Psoas muscle (tissue), 8 donors: ENCODE data around the gene GC. TPM values are rescaled to one million over a fixed set of nuclear protein-coding genes. Genes with fewer than 3 reads are reported as not detected.
"Not testable (repeated sequence)": the region's sequence is repeated elsewhere in the genome, so short reads cannot be mapped to it uniquely, and the experiment has no call there.

Source experiments
- ATAC-seq, 4 donors: fragments of 200-7000 bp; cut with Tn5 transposase; one replicate each; pipeline ENCODE4 v1.9.1; 2020; ENCODE audit warnings: moderate library complexity in 3 of 4, mild to moderate bottlenecking in 2 of 4
- DNase-seq, 2 donors: peaks; one replicate each; pipeline ENCODE4 v3.0.0-alpha.2; 2020
- H3K27ac ChIP-seq: fragments of 200-600 bp; one replicate; pipeline ENCODE4 v1.8.0; 2022
- H3K27me3 ChIP-seq, 3 donors: fragments of 200-600 bp in 1 of 3; one replicate each; pipeline versions ENCODE4 v1.6.1 to v1.8.0; 2013 to 2022; ENCODE audit warnings: low read length in 2 of 3, mild to moderate bottlenecking in 2 of 3, moderate library complexity in 1 of 3; ENCODE audit not compliant: insufficient read depth in 3 of 3
- H3K36me3 ChIP-seq, 2 donors: fragments of 200-600 bp in 1 of 2; one replicate each; pipeline versions ENCODE4 v1.6.1 to v1.8.0; 2013 to 2022; ENCODE audit warnings: low read depth in 1 of 2, mild to moderate bottlenecking in 1 of 2, moderate library complexity in 1 of 2; ENCODE audit not compliant: insufficient read depth in 1 of 2
- H3K4me1 ChIP-seq: fragments of 200-600 bp; one replicate; pipeline ENCODE4 v1.8.0; 2022
- H3K4me3 ChIP-seq: fragments of 200-600 bp; one replicate; pipeline ENCODE4 v1.8.0; 2022; ENCODE audit warnings: mild to moderate bottlenecking
- H3K9me3 ChIP-seq: fragments of 200-600 bp; one replicate; pipeline ENCODE4 v1.8.0; 2022
- CTCF ChIP-seq: fragments of 200-600 bp; IDR thresholded peaks from one replicate; pipeline ENCODE4 v1.8.0; 2022; ENCODE audit warnings: antibody characterized with exemption
- WGBS, 3 donors: extraction: QIAGEN DNeasy Blood & Tissue Kit; methylation state at CpG; one replicate each; pipeline versions ENCODE4 v1.1.6 to v1.1.7; 2013; 5-methylcytosine and 5-hydroxymethylcytosine counted together
- intact Hi-C, 2 donors: fragments of 100-400 bp; cut with DNase I; formaldehyde crosslinking; loops; one replicate each; pipeline versions ENCODE4 v1.11.0 to v1.14.2; 2022
- polyA plus RNA-seq, 3 donors: library from polyadenylated mRNA; stranded (reverse); fragments of 200-250 nt; gene quantifications; one replicate each; pipeline ENCODE4 v1.2.3, GENCODE V29; 2013
- total RNA-seq, 4 donors: library from RNA; stranded (reverse); fragmentation: NEBNext Ultra II Directional in 2 of 4; extraction: Animal tissue kit (Norgen Biotek cat#: 25700) in 2 of 4; gene quantifications; one replicate each; pipeline versions ENCODE4 v1.2.1 to v1.2.4, GENCODE V29; 2021 to 2023
- donor health status: healthy with polysubstance abuse.
- donor health status: DM: no; HTN: no; CAD: no; lungs with moderate emphysema.
- donor health status: Bipolar disorder and iron deficiency.
- donor health status: healthy.
- donor health status: DM: yes; HTN: yes; CAD: no.
- donor health status: DM: no; HTN: no; CAD: no.
- donor health status: DM: no; HTN: no; CAD: no.
- donor health status: DM: yes; HTN: yes; CAD: no.

The GC gene
- total and polyA plus RNA-seq, 7 donors: 0.18 to 0.30 TPM; not detected in 5

GRCh38 chr4:71807469-71807868 lies 23.6 kb upstream of the GC start:
- TF ChIP-seq CTCF: no peak
- DNase-seq (no peak), ATAC-seq (no peak)
- Histone ChIP-seq H3K27ac (no peak overlapping the region), H3K4me1 (no peaks in the 10 kb centered on the region), H3K36me3 (no peaks in the 10 kb centered on the region), H3K27me3 (no peaks in the 10 kb centered on the region), H3K9me3 (no peaks in the 10 kb centered on the region), H3K4me3 (no peak overlapping the region)
- intact Hi-C loops: no loop called here
- 61 to 77% (median 64%) methylated on average over 3 of the region's 3 CpGs for WGBS, 3 donors

- ATAC-seq, H3K27me3 ChIP-seq, H3K9me3 ChIP-seq, H3K27ac ChIP-seq, H3K4me3 ChIP-seq, intact Hi-C loops, H3K36me3 ChIP-seq, DNase-seq, H3K4me1 ChIP-seq: not testable (repeated sequence)
- 71 to 77% (median 73%) methylated on average over 2 of the region's 2 CpGs for WGBS, 3 donors
Observed at GRCh38 chr4:71805230-71805629, 21.4 kb upstream of the GC start.

GRCh38 chr4:71804017-71804697 lies 20.3 kb upstream of the GC start:
- H3K4me3 ChIP-seq, ATAC-seq, H3K27me3 ChIP-seq, H3K4me1 ChIP-seq, H3K27ac ChIP-seq, DNase-seq, intact Hi-C loops, H3K9me3 ChIP-seq, H3K36me3 ChIP-seq: not testable (repeated sequence)
- WGBS, 3 donors: 21 to 29% (median 27%) methylated on average over 4 of the region's 4 CpGs

GRCh38 chr4:71785959-71786358 lies 2.1 kb upstream of the GC start:
- 50 to 56% (median 53%) methylated on average over 4 of the region's 4 CpGs for WGBS, 3 donors
- no peak for DNase-seq
- Histone ChIP-seq H3K9me3 (no peaks in the 10 kb centered on the region), H3K27ac (no peak overlapping the region), H3K4me1 (no peaks in the 10 kb centered on the region), H3K36me3 (no peaks in the 10 kb centered on the region), H3K27me3 (no peaks in the 10 kb centered on the region), H3K4me3 (no peak overlapping the region)
- no peak for TF ChIP-seq CTCF
- intact Hi-C loops: no loop called here
- no peak for ATAC-seq

GRCh38 chr4:71784569-71785197 lies 804 bp upstream of the GC start:
- ATAC-seq: no peak
- intact Hi-C loops: no loop called here
- H3K36me3 ChIP-seq: no peaks in the 10 kb centered on the region
- TF ChIP-seq CTCF: no peak
- H3K27ac ChIP-seq: no peak overlapping the region
- no peaks in the 10 kb centered on the region for H3K27me3 ChIP-seq
- H3K9me3 ChIP-seq: no peaks in the 10 kb centered on the region
- H3K4me1 ChIP-seq: no peaks in the 10 kb centered on the region
- H3K4me3 ChIP-seq: no peak overlapping the region
- DNase-seq: no peak

GRCh38 chr4:71777891-71778290 lies 6.0 kb downstream of the GC start:
- Histone ChIP-seq H3K4me3 (no peak overlapping the region), H3K36me3 (no peaks in the 10 kb centered on the region), H3K4me1 (no peaks in the 10 kb centered on the region), H3K27ac (no peak overlapping the region), H3K9me3 (no peaks in the 10 kb centered on the region), H3K27me3 (no peaks in the 10 kb centered on the region)
- DNase-seq: no peak
- TF ChIP-seq CTCF: no peak
- no peak for ATAC-seq
- intact Hi-C loops: no loop called here
